Cardiac muscle cell (in vitro differentiated cells and primary cell): ENCODE results near the gene TMEM59L. TPM values are rescaled to one million over a fixed set of nuclear protein-coding genes. Genes with fewer than 3 reads are reported as not detected.
"Not testable (repeated sequence)": the region's sequence is repeated elsewhere in the genome, so short reads cannot be mapped to it uniquely, and the experiment has no call there.

Experiments
- DNase-seq, 2 donors: peaks; one replicate each; pipeline versions ENCODE4 v3.0.0 to v3.0.0-alpha.2; 2010 to 2017; ENCODE audit warnings: low read depth in 1 of 2, low spot score in 1 of 2
- H3K27ac ChIP-seq: fragments of 200-600 bp; sonication (generic); 2 replicates; pipeline ENCODE4 v1.5.1; 2016
- H3K27me3 ChIP-seq: fragments of 200-600 bp; sonication (generic); 2 replicates; pipeline ENCODE4 v1.6.0; 2016; ENCODE audit warnings: control low read depth
- H3K36me3 ChIP-seq: fragments of 200-600 bp; sonication (generic); 2 replicates; pipeline ENCODE4 v1.5.1; 2016; ENCODE audit warnings: control low read depth
- H3K4me1 ChIP-seq: fragments of 200-600 bp; sonication (generic); 2 replicates; pipeline ENCODE4 v1.8.1; 2017; ENCODE audit warnings: low read depth, mild to moderate bottlenecking, mixed run types
- H3K4me3 ChIP-seq: fragments of 200-600 bp; sonication (generic); 2 replicates; pipeline ENCODE4 v1.5.1; 2016; ENCODE audit warnings: mild to moderate bottlenecking
- H3K9me3 ChIP-seq: fragments of 200-600 bp; sonication (generic); 2 replicates; pipeline ENCODE4 v1.5.1; 2017; ENCODE audit warnings: low read depth, mild to moderate bottlenecking, control low read depth
- polyA plus RNA-seq: library from polyadenylated mRNA; unstranded; fragments of >200 nt; fragmentation: Nextera tagmentation; extraction: Ambion mirVana; gene quantifications from 2 replicates; pipeline ENCODE4 v1.2.1, GENCODE V29; 2016
- total RNA-seq: library from RNA; depleted of rRNA; stranded (reverse); fragments of >200 nt; gene quantifications from 2 replicates; pipeline ENCODE4 v1.2.3, GENCODE V29; 2016
- TF ChIP-seq, protein P1 (sequence below): IDR thresholded peaks from 2 replicates; pipeline ENCODE4 v1.5.1; 2012; ENCODE audit warnings: low read depth, mild to moderate bottlenecking, low read length

Gene TMEM59L
- total and polyA plus RNA-seq, 2 experiments from 2014 or later = 1.6 to 2.0 TPM

DNA sequence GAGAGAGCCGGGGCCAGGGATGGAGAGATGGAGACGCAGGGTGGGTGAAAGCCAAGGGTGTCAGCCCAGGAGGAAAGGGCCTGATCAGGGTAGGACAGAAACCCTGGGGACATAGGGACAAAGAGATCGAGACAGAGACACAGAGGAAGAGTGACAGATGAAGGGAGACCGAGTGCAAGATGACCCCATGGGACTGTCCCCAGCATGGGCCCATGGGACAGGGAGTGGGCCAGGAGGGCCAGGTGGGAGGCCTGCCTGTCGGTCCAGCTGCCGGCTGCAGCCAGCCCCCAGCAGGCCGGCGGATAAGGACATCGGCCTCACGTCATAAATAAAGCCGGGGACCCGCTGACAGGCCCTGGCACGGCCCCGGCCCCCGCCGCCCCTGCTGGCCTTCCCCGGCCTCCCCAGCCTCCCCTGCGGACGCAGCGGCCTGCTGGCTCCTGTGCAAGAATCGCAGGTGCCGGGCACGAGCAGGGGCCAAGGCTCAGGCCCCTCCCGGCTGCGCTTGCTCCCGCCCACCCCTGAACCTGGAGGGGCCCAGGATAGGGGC, 17.8 kb upstream of the TMEM59L start:
- TF ChIP-seq, protein P1, sequence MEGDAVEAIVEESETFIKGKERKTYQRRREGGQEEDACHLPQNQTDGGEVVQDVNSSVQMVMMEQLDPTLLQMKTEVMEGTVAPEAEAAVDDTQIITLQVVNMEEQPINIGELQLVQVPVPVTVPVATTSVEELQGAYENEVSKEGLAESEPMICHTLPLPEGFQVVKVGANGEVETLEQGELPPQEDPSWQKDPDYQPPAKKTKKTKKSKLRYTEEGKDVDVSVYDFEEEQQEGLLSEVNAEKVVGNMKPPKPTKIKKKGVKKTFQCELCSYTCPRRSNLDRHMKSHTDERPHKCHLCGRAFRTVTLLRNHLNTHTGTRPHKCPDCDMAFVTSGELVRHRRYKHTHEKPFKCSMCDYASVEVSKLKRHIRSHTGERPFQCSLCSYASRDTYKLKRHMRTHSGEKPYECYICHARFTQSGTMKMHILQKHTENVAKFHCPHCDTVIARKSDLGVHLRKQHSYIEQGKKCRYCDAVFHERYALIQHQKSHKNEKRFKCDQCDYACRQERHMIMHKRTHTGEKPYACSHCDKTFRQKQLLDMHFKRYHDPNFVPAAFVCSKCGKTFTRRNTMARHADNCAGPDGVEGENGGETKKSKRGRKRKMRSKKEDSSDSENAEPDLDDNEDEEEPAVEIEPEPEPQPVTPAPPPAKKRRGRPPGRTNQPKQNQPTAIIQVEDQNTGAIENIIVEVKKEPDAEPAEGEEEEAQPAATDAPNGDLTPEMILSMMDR = no peak
- Histone ChIP-seq H3K36me3 (no peaks in the 10 kb centered on the region), H3K27ac (no peak overlapping the region), H3K9me3 (no peaks in the 10 kb centered on the region), H3K4me3 (peak overlapping the region; percentile 28), H3K27me3 (peaks cover 4% of the 10 kb centered on the region), H3K4me1 (no peaks in the 10 kb centered on the region)
- DNase-seq = no peak

- peaks cover 4% of the 10 kb centered on the region for H3K27me3 ChIP-seq
- no peaks in the 10 kb centered on the region for H3K4me1 ChIP-seq
- no peak overlapping the region for H3K27ac ChIP-seq
Measured at GRCh38 chr19:18595475-18595874, 17.2 kb upstream of the TMEM59L start.

GRCh38 chr19:18596752-18597157, 15.9 kb upstream of the TMEM59L start:
- Histone ChIP-seq H3K4me1 (no peaks in the 10 kb centered on the region), H3K4me3 (no peak overlapping the region), H3K9me3 (no peaks in the 10 kb centered on the region), H3K27ac (no peak overlapping the region), H3K36me3 (no peaks in the 10 kb centered on the region), H3K27me3 (peaks cover 10% of the 10 kb centered on the region)
- TF ChIP-seq, protein P1 = no peak
- DNase-seq = peak; percentile 53 to 63

More at GRCh38 chr19:18595475-18595874, 17.2 kb upstream of the TMEM59L start:
- TF ChIP-seq, protein P1 = no peak
- H3K9me3 ChIP-seq = no peaks in the 10 kb centered on the region
- H3K4me3 ChIP-seq = no peak overlapping the region
- H3K36me3 ChIP-seq = no peaks in the 10 kb centered on the region
- DNase-seq = no peak

- TF ChIP-seq, protein P1 = no peak
- H3K4me3 ChIP-seq = no peak overlapping the region
- H3K4me1 ChIP-seq = no peaks in the 10 kb centered on the region
- no peak for DNase-seq
- H3K36me3 ChIP-seq = no peaks in the 10 kb centered on the region
- no peaks in the 10 kb centered on the region for H3K9me3 ChIP-seq
- peaks cover 23% of the 10 kb centered on the region for H3K27me3 ChIP-seq
- H3K27ac ChIP-seq = no peak overlapping the region
Measured at GRCh38 chr19:18597809-18598660, 14.6 kb upstream of the TMEM59L start.

DNA sequence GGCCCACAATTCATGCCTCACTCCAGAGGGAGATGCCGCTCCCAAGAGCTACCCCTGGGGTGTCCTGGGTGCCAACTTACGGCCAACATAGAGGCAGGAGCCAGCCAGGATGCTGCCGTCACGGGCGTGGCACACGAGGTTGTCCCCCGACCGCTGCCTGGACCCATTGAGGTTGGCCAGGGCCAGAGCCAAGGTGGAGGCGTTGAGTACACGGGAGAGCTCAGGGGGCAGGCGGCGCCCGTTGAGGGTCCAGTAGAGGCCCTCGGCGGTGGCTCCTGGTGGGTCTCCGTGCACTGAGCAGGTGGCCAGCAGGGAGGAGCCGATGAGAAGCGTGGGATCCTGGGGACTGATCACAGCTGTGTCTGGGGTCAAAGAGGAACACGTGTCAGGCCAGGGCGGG, 13.2 kb upstream of the TMEM59L start:
- TF ChIP-seq, protein P1 = no peak
- DNase-seq = no peak
- no peak overlapping the region for H3K4me3 ChIP-seq
- H3K4me1 ChIP-seq = no peaks in the 10 kb centered on the region
- H3K27me3 ChIP-seq = peaks cover 33% of the 10 kb centered on the region
- H3K36me3 ChIP-seq = no peaks in the 10 kb centered on the region
- H3K27ac ChIP-seq = no peak overlapping the region
- no peaks in the 10 kb centered on the region for H3K9me3 ChIP-seq

GRCh38 chr19:18600692-18601397, 11.8 kb upstream of the TMEM59L start:
- not testable (repeated sequence) for H3K4me3 ChIP-seq, H3K36me3 ChIP-seq, H3K27ac ChIP-seq, H3K4me1 ChIP-seq, H3K9me3 ChIP-seq, DNase-seq
- H3K27me3 ChIP-seq = peaks cover 47% of the 10 kb centered on the region
